NOMO-1 (cell line): ENCODE measurements around the gene TBRG4.
"Not testable (repeated sequence)": the region's sequence is repeated elsewhere in the genome, so short reads cannot be mapped to it uniquely, and the experiment has no call there.

Source experiments
- DNase-seq, 2 experiments: peaks; one replicate each; lab custom pipeline; 2025; ENCODE audit not compliant: unreplicated experiment in 2 of 2; lab: John Stamatoyannopoulos, UW

The TBRG4 gene

GRCh38 chr7:45118889-45119331 is 7.4 kb upstream of the TBRG4 start:
- DNase-seq: no peak

- no peak for DNase-seq
Observed at GRCh38 chr7:45118292-45118691, 6.8 kb upstream of the TBRG4 start.

- no peak for DNase-seq
Observed at GRCh38 chr7:45117582-45117981, 6.1 kb upstream of the TBRG4 start.

- DNase-seq: no peak
Observed at GRCh38 chr7:45116048-45116447, 4.6 kb upstream of the TBRG4 start.

- peak in 1 of 2 experiments; percentile 10 for DNase-seq
Observed at GRCh38 chr7:45114926-45115325, 3.4 kb upstream of the TBRG4 start.

DNA sequence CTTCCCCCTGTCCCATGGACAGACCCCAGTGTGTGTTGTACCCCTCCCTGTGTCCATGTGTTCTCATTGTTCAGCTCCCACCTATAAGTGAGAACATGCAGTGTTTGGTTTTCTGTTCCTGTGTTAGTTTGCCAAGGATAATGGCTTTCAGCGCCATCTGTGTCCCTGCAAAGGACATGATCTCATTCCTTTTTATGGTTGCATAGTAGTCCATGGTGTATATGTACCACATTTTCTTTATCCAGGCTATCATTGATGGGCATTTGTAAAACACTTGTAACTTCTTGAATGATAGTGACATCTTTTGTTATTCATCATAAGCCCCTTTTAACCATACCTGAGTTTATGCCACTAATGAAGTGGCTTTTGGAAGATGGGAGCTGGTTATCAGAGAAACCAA is 2.8 kb upstream of the TBRG4 start:
- not testable (repeated sequence) for DNase-seq

GRCh38 chr7:45112648-45113047 is 1.2 kb upstream of the TBRG4 start:
- DNase-seq: no peak

- no peak for DNase-seq
Observed at GRCh38 chr7:45108863-45109262, 2.6 kb downstream of the TBRG4 start.

GRCh38 chr7:45107356-45107755 is 4.1 kb downstream of the TBRG4 start:
- DNase-seq: no peak

- DNase-seq: no peak
Observed at GRCh38 chr7:45106820-45107219, 4.7 kb downstream of the TBRG4 start.

DNA sequence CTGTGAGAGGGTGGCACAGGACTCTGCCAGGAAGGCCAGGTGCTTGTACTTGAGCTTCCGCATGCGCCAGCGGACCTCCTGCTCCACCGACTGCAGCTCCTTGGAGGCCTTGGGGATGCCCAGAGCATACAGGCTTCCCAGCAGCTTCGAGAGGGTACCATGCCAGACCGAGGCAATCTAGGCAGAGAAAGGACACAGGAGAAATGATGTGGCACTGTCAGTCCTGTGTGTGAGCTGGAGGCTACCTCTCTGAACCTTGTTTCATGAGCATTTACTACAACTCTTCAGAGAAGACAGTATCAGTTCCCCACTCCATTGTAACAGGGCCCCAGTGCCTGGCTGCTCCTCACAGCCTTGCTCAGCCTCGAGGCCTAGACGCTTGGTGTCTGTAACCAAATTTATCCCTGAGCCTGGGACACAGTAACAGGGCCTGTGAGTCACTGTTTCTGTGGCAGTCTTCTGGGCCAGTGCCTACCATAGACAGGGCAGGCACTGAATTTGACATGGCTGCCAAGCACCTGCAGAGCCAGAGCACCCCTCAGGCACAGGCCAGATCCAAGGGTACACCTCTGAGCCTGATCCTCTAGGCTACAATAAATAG is 5.8 kb downstream of the TBRG4 start:
- DNase-seq: no peak

- no peak for DNase-seq
Observed at GRCh38 chr7:45104844-45105587, 6.5 kb downstream of the TBRG4 start.

DNA sequence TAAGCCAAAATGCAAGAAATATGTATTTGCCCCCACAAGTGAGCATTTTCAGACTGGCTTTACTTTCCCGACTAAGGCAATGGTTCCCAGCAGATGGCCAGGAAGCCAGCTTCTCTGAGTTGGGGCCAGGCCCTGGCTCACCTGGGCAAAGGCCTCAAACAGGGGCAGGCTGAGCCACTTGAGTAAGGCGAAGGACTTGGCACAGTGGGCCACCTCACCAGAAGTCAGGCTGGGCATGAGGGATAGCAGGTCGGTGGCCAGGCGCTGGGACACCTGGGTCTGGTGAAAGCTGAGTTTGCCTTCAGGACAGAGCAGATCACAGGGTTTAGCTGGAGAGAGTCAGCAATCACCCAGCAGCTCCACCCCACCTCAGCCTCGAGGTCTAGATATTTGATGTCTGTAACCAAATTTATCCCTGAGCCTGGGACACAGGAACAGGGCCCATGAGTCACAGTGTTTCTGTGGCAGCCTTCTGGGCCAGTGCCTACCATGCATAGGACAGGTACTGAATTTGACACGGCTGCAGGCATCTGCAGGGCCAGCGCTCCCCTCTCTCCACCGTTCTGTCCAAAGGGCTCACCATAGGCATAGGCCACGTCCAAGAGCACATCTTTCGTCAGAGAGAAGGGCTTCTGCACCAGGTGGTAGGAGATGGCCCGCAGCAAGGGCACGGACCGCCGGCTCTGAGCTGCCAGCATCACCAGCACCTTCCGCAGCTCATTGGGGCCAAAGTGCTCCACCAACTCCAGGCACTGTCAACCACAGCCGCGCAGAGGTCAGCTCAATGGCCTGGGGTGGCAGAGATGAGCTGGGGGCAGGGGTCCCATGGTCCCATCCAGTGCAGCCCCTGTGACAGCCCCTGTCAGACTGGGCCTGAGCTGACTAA is 7.3 kb downstream of the TBRG4 start:
- DNase-seq: no peak

GRCh38 chr7:45102785-45103712 is 8.4 kb downstream of the TBRG4 start:
- DNase-seq: no peak

DNA sequence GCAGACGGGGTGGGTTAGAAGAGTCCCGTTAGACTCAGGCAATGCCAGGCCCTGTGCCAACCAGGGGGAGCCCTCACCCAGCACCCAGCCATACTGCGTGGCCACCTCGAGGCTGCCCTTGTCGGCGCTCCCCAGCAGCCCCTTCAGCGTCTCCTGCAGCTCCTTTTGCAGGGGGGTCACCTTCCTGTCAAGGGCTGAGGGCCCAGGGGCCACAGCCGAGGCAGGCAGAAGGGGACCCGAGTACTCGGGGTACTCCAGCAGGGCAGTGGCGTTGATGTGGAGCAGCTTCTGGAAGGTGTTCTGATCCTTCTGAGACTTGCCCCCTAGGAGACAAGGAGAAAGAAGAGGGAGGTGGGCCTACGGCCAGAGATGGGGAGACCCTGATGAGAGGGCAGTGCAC is 9.7 kb downstream of the TBRG4 start:
- no peak for DNase-seq

- DNase-seq: no peak
Observed at GRCh38 chr7:45100761-45101480, 10.6 kb downstream of the TBRG4 start.

DNA sequence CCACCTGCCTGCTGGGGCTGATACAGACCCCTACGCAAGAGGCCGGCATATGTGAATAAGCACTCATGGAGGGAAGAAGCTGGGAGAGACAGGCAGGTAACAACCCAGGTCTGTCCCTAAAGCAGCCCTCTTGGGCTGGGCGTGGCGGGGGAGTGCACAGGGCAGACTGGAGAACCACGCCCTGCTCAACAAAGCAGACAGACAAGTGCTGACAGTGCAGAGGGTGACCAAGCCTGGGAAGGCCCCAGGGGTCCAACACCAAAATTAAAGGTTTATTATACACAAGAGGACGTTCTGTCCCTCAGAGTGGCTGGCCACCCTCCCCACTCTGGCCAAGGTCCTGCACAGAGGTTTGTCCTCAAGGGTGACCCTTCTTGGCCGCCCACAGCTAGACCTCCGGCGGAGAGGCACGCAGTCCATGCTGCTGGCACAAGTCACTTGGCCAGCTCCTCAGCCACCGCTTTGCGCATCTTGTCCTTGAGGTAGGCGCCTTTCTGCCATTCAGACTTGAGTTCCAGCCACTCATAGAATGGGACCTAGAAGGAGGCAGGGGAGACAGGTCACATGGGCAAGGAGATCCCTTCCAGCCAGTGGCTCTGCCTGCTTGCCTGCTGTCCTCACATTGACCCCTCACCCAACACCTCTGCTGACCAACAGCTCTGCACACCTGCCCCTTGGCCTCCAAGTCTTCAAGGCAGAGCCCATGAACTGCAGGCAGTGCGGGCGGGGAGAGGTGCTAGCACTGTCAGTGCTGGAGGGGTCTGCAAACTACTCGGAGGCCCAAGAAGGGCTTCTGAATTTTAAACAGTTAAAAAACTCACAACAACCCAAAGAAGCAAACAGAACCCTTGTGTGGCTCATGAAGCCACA is 11.4 kb downstream of the TBRG4 start:
- DNase-seq: no peak

- DNase-seq: no peak
Observed at GRCh38 chr7:45098983-45099839, 12.3 kb downstream of the TBRG4 start.
